SU-DHL-6 (cell line): Measurements from ENCODE around the gene IFNA10.

Experiments
- EZH2phosphoT487 ChIP-seq: fragments of 200-600 bp; sonication (generic), shearing (Covaris generic); conservative IDR thresholded peaks from 2 replicates; pipeline ENCODE4 v1.6.1; 2018; ENCODE audit warnings: mild to moderate bottlenecking, antibody characterized with exemption, low read length, moderate library complexity, mixed read lengths
- TF ChIP-seq, protein P1 (sequence below): fragments of 200-600 bp; sonication (generic); IDR thresholded peaks from one replicate; pipeline ENCODE4 v1.5.1; 2017; ENCODE audit warnings: antibody characterized with exemption, mild to moderate bottlenecking, low read length, moderate library complexity; ENCODE audit not compliant: insufficient read depth, poor library complexity, severe bottlenecking

DNA sequence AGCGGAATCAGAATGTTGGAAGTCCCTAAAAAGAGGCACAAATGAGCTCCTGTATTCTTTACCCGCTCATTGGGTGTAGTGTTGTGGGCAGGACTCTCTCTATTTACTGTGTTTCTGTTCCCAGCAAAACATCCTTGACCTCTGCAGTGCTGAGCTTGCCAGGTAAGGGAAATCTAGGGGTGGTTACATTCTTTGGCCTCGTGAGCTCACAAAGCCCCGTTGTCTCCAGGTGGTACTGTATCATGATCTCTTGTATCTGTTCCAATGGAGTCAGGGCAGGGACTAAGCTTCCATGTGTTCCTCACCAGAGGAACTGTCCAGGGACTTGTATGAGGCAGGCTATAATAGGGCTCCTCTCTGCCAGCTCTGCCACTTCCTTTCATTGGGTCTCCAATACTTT lies 44.7 kb upstream of the IFNA10 start:
- TF ChIP-seq, protein P1, sequence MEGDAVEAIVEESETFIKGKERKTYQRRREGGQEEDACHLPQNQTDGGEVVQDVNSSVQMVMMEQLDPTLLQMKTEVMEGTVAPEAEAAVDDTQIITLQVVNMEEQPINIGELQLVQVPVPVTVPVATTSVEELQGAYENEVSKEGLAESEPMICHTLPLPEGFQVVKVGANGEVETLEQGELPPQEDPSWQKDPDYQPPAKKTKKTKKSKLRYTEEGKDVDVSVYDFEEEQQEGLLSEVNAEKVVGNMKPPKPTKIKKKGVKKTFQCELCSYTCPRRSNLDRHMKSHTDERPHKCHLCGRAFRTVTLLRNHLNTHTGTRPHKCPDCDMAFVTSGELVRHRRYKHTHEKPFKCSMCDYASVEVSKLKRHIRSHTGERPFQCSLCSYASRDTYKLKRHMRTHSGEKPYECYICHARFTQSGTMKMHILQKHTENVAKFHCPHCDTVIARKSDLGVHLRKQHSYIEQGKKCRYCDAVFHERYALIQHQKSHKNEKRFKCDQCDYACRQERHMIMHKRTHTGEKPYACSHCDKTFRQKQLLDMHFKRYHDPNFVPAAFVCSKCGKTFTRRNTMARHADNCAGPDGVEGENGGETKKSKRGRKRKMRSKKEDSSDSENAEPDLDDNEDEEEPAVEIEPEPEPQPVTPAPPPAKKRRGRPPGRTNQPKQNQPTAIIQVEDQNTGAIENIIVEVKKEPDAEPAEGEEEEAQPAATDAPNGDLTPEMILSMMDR: no peak
- no peak for TF ChIP-seq EZH2phosphoT487
